Naive B cell (primary cell): Measurements from ENCODE around the gene CCDC70. TPM values are rescaled to one million over a fixed set of nuclear protein-coding genes. Genes with fewer than 3 reads are reported as not detected.
"Not testable (repeated sequence)": the region's sequence is repeated elsewhere in the genome, so short reads cannot be mapped to it uniquely, and the experiment has no call there.

ENCODE experiments used
- ATAC-seq, 2 donors: fragments of 150-1000 bp; cut with Tn5 transposase; 2 replicates each; pipeline ENCODE4 v1.10.0; 2021; ENCODE audit warnings: low read depth in 2 of 2, mild to moderate bottlenecking in 2 of 2, moderate library complexity in 2 of 2
- DNase-seq: peaks from one replicate; pipeline ENCODE4 v3.0.0; 2022
- H3K27ac Mint-ChIP-seq, 6 donors: one replicate each; pipeline ENCODE4 v1.8.0; 2020 to 2022; ENCODE audit warnings: mild to moderate bottlenecking in 6 of 6, mixed read lengths in 6 of 6, moderate library complexity in 5 of 6, inconsistent platforms in 2 of 6
- H3K27me3 Mint-ChIP-seq, 3 donors: one replicate each; pipeline ENCODE4 v1.8.0; 2021 to 2022; ENCODE audit warnings: mixed read lengths in 3 of 3, mild to moderate bottlenecking in 1 of 3
- H3K36me3 Mint-ChIP-seq, 2 donors: one replicate each; pipeline ENCODE4 v1.8.0; 2020 to 2022; ENCODE audit warnings: mixed read lengths in 2 of 2, inconsistent platforms in 1 of 2, mild to moderate bottlenecking in 1 of 2
- H3K4me1 Mint-ChIP-seq, 3 donors: one replicate each; pipeline ENCODE4 v1.8.0; 2020 to 2022; ENCODE audit warnings: mixed read lengths in 3 of 3, inconsistent platforms in 1 of 3, mild to moderate bottlenecking in 1 of 3, moderate library complexity in 1 of 3
- H3K4me3 Mint-ChIP-seq, 8 donors: one replicate each; pipeline ENCODE4 v1.8.0; 2020 to 2022; ENCODE audit warnings: mild to moderate bottlenecking in 8 of 8, mixed read lengths in 8 of 8, moderate library complexity in 8 of 8, inconsistent platforms in 2 of 8
- H3K9me3 Mint-ChIP-seq, 7 donors: one replicate each; pipeline ENCODE4 v1.8.0; 2020 to 2022; ENCODE audit warnings: mixed read lengths in 7 of 7, mild to moderate bottlenecking in 5 of 7, inconsistent platforms in 2 of 7, moderate library complexity in 1 of 7
- polyA plus RNA-seq, 6 donors: library from polyadenylated mRNA; unstranded; fragments of 300-500 nt; fragmentation: Illumina TruSeq; gene quantifications; one replicate each; pipeline ENCODE4 v1.2.3, GENCODE V29; 2021; ENCODE audit warnings: low read depth in 6 of 6

The CCDC70 gene
- polyA plus RNA-seq, 6 donors from 2014 or later: not detected

GRCh38 chr13:51882570-51883225 lies 20.9 kb downstream of the CCDC70 start:
- H3K4me3 Mint-ChIP-seq: no peak overlapping the region
- H3K4me1 Mint-ChIP-seq: no peaks in the 10 kb centered on the region
- peaks cover 0 to 34% of the 10 kb centered on the region in 2 donors for H3K36me3 Mint-ChIP-seq
- H3K27ac Mint-ChIP-seq: no peak overlapping the region
- no peak for DNase-seq
- H3K27me3 Mint-ChIP-seq: peaks cover 0 to 4% (median 0%) of the 10 kb centered on the region in 3 donors
- ATAC-seq: no peak
- peaks cover 5 to 44% (median 27%) of the 10 kb centered on the region in 7 donors for H3K9me3 Mint-ChIP-seq

DNA sequence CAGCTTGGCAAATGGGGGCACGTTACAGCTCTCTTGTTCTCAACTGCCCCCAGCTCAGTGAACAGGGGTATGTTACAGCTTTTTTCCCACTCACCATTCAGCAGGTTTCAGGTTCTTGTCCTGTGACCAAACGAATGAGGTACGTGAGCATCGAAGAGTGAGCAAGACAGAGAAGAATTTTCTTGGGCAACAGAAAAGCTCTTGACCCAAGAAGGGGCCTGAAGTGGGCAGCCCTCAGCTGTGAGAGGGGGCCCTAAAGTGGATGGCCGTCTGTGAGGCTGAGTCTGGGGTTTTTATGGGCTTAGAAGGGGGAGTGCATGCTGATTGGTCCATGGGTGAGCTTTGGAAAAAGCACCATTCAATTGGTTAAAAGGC lies 21.4 kb downstream of the CCDC70 start:
- H3K27ac Mint-ChIP-seq: no peak overlapping the region
- H3K9me3 Mint-ChIP-seq: peaks cover 5 to 44% (median 27%) of the 10 kb centered on the region in 7 donors
- H3K27me3 Mint-ChIP-seq: peaks cover 0 to 4% (median 0%) of the 10 kb centered on the region in 3 donors
- H3K4me1 Mint-ChIP-seq: no peaks in the 10 kb centered on the region
- no peak overlapping the region for H3K4me3 Mint-ChIP-seq
- no peak for DNase-seq
- no peak for ATAC-seq
- peaks cover 0 to 34% of the 10 kb centered on the region in 2 donors for H3K36me3 Mint-ChIP-seq

DNA sequence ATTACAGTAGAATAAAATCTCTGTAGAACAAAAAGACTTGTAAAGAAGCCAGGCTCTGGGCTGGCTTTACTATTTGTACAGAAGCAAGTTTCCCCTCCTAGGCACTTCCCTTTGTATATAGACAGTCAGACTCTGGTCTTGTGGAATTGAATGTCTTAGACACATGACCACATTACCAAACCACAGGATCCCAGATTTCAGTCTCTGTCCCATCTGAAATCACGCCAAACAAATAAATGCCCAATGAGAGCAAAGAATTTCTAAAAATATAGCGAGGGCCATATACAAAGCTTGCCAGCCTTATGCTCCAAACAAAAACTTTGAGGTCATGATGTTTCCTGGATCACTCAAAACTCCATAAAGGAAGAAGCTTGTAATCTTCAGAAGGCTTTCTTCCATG lies 23.9 kb downstream of the CCDC70 start:
- peaks cover 5 to 44% (median 24%) of the 10 kb centered on the region in 7 donors for H3K9me3 Mint-ChIP-seq
- peaks cover 0 to 4% (median 0%) of the 10 kb centered on the region in 3 donors for H3K27me3 Mint-ChIP-seq
- H3K4me1 Mint-ChIP-seq: no peaks in the 10 kb centered on the region

DNA sequence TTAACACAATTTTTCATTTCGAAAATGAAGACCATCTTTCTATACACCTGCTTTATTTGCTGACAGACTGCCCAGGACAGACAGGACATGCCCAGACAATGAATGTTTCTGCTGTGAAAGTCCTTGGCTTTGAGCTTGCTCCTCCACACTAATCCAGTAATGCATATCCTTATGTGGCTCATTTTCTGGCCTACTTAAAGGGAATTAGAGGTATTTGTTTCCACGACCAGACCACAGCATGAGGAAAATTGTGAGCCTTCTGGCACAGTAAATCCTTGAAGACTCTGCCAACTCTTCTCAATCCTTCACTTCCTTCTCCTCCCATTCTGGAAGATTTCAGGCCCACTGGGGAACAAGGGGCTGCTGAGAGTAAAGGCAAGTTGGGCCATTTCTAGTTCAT lies 25.7 kb downstream of the CCDC70 start:
- H3K9me3 Mint-ChIP-seq: peaks cover 5 to 29% (median 12%) of the 10 kb centered on the region in 7 donors
- H3K4me3 Mint-ChIP-seq: no peak overlapping the region
- peaks cover 0 to 22% of the 10 kb centered on the region in 2 donors for H3K36me3 Mint-ChIP-seq
- H3K27ac Mint-ChIP-seq: no peak overlapping the region
- peaks cover 4 to 12% (median 7%) of the 10 kb centered on the region in 3 donors for H3K27me3 Mint-ChIP-seq
- no peaks in the 10 kb centered on the region for H3K4me1 Mint-ChIP-seq
- DNase-seq (no peak), ATAC-seq (no peak)

More for the DNA sequence above, 23.9 kb downstream of the CCDC70 start:
- Mint-ChIP-seq H3K27ac (no peak overlapping the region), H3K36me3 (peaks cover 0 to 32% of the 10 kb centered on the region in 2 donors), H3K4me3 (no peak overlapping the region)
- ATAC-seq: no peak
- DNase-seq: no peak

GRCh38 chr13:51892657-51893056 lies 30.9 kb downstream of the CCDC70 start:
- Mint-ChIP-seq H3K27me3 (peaks cover 4 to 39% (median 23%) of the 10 kb centered on the region in 3 donors), H3K4me3 (no peak overlapping the region), H3K36me3 (no peaks in the 10 kb centered on the region), H3K27ac (no peak overlapping the region), H3K9me3 (no peaks in the 10 kb centered on the region), H3K4me1 (no peaks in the 10 kb centered on the region)
- DNase-seq (no peak), ATAC-seq (no peak)

GRCh38 chr13:51894239-51894638 lies 32.5 kb downstream of the CCDC70 start:
- H3K27me3 Mint-ChIP-seq: peaks cover 9 to 39% (median 23%) of the 10 kb centered on the region in 3 donors
- H3K4me3 Mint-ChIP-seq: no peak overlapping the region
- no peak for DNase-seq
- H3K27ac Mint-ChIP-seq: no peak overlapping the region
- H3K9me3 Mint-ChIP-seq: no peaks in the 10 kb centered on the region
- ATAC-seq: no peak
- no peaks in the 10 kb centered on the region for H3K4me1 Mint-ChIP-seq
- H3K36me3 Mint-ChIP-seq: no peaks in the 10 kb centered on the region

DNA sequence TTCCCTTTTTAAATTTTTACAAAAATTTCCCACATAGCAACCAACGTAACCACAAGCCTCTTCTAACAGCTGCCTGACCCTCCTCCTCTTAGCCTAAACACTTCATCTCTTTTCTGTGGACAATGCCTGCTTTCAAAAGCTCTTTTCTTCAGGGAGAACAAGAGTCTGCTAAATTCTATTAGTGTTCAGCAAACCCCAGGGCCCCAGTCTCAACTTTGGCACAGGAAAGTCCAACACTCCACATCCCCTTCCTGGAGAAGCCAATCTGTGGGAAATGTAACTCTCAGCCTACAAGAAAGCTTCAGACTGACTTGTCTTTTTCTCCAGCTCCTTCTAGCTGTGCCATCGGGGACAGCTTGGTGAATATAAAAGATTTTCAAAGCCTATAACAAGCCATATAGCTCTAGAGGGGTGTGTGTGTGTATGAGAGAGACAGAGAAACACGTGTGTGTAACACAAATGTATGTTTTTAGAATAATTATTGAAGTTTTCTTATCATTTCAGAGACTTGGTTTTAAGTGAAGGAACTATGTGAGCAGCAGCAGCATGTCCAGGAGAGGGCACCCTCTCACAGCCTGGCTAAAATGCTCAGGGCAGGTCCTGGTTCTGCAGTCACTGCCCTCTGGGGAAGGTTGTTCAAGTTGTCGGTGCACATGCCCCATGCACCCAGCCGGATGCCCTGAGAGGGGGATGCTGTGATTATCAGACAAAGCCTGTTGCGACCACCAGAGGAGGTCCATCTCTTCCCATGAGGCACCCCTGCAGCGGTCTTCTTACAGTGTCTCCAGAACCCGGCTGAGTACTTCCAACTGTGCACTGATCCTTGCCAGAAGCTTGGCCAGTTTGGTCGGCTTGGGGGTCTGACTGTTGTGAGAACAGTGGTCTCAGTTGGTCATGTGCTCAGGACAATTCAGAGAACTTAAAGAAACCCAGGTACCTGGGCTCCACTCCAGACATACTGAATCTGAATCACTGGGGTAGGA lies 34.4 kb downstream of the CCDC70 start:
- peak; percentile 33 to 48 for ATAC-seq
- Mint-ChIP-seq H3K27ac (peak overlapping the region in 1 of 6 donors; percentile 33), H3K9me3 (no peaks in the 10 kb centered on the region), H3K4me1 (no peaks in the 10 kb centered on the region), H3K27me3 (peaks cover 9 to 39% (median 23%) of the 10 kb centered on the region in 3 donors), H3K4me3 (no peak overlapping the region), H3K36me3 (no peaks in the 10 kb centered on the region)
- peak; percentile 16 for DNase-seq

- no peaks in the 10 kb centered on the region for H3K9me3 Mint-ChIP-seq
- H3K4me3 Mint-ChIP-seq: no peak overlapping the region
Observed at GRCh38 chr13:51900471-51900870, 38.7 kb downstream of the CCDC70 start.

GRCh38 chr13:51902776-51903175 lies 41.0 kb downstream of the CCDC70 start:
- no peaks in the 10 kb centered on the region for H3K4me1 Mint-ChIP-seq
- H3K36me3 Mint-ChIP-seq: no peaks in the 10 kb centered on the region
- no peak for ATAC-seq

More at GRCh38 chr13:51900471-51900870, 38.7 kb downstream of the CCDC70 start:
- Mint-ChIP-seq H3K27ac (no peak overlapping the region), H3K36me3 (no peaks in the 10 kb centered on the region), H3K4me1 (no peaks in the 10 kb centered on the region), H3K27me3 (peaks cover 5 to 13% (median 12%) of the 10 kb centered on the region in 3 donors)
- DNase-seq (no peak), ATAC-seq (no peak)

DNA sequence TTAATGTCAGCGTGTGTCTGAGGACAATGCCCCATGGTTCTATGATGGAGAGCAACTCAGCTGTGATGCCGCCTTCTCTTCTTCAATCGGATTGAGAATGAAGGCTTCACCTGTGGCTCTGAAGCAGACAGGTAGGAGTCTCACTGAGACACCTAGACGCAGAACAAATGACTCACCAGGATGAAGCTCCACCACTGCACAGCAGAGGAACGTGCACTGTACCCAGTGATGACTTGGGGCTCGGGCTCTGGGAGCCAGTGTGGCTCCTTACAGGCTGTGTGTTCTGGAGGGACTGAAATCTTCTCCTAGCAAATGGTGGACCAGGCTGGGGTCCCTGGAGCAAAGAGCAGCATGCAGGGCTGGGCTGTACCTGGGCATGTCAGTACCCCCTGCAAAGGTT lies 44.0 kb downstream of the CCDC70 start:
- H3K4me1 Mint-ChIP-seq: no peaks in the 10 kb centered on the region
- no peak overlapping the region for H3K4me3 Mint-ChIP-seq
- no peak overlapping the region for H3K27ac Mint-ChIP-seq
- ATAC-seq (no peak), DNase-seq (no peak)
- H3K27me3 Mint-ChIP-seq: peaks cover 0 to 6% (median 5%) of the 10 kb centered on the region in 3 donors
- no peaks in the 10 kb centered on the region for H3K36me3 Mint-ChIP-seq
- no peaks in the 10 kb centered on the region for H3K9me3 Mint-ChIP-seq

More at GRCh38 chr13:51902776-51903175, 41.0 kb downstream of the CCDC70 start:
- H3K9me3 Mint-ChIP-seq: no peaks in the 10 kb centered on the region
- no peak overlapping the region for H3K4me3 Mint-ChIP-seq
- H3K27ac Mint-ChIP-seq: no peak overlapping the region
- no peak for DNase-seq
- H3K27me3 Mint-ChIP-seq: peaks cover 5 to 6% (median 5%) of the 10 kb centered on the region in 3 donors

GRCh38 chr13:51906581-51906980 lies 44.8 kb downstream of the CCDC70 start:
- no peak overlapping the region for H3K27ac Mint-ChIP-seq
- H3K27me3 Mint-ChIP-seq: peaks cover 0 to 6% (median 3%) of the 10 kb centered on the region in 3 donors
- DNase-seq: no peak
- no peaks in the 10 kb centered on the region for H3K4me1 Mint-ChIP-seq
- no peaks in the 10 kb centered on the region for H3K9me3 Mint-ChIP-seq
- ATAC-seq: no peak
- H3K36me3 Mint-ChIP-seq: no peaks in the 10 kb centered on the region
- H3K4me3 Mint-ChIP-seq: no peak overlapping the region

DNA sequence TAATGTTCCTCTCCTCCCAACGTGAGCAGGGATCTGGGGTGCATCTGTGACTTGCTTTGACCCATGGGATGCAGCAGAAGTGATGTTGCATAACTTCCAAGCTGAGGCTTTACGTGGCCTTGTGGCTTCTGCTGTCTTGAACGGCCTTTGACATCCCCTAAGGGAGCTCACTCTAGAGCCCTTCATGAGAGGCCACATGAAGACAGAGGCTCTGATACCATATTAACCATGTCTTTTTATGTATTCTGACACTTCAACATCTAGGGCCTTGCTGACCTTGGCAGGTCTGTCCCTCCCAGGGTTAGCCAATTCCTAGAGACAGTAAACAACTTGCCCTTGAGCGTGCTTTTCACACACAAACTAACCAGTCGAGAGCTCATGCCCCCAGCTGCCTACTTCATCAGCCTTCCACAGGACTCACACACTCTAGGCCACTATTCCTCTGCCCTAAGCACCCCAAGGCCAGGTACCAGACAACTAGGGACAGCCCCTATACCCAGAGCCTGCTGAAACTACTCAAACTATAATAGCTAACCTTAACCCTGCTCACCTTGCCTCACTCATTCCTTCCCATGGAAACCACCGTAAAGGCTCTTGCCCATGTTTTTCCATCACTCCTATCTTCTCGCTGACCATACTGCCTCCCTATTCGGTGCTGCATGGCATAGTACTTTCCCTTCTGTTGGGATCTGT lies 45.4 kb downstream of the CCDC70 start:
- ATAC-seq: no peak
- Mint-ChIP-seq H3K27me3 (peaks cover 0 to 8% (median 6%) of the 10 kb centered on the region in 3 donors), H3K36me3 (no peaks in the 10 kb centered on the region), H3K27ac (no peak overlapping the region), H3K9me3 (no peaks in the 10 kb centered on the region), H3K4me1 (no peaks in the 10 kb centered on the region), H3K4me3 (no peak overlapping the region)
- DNase-seq: no peak

DNA sequence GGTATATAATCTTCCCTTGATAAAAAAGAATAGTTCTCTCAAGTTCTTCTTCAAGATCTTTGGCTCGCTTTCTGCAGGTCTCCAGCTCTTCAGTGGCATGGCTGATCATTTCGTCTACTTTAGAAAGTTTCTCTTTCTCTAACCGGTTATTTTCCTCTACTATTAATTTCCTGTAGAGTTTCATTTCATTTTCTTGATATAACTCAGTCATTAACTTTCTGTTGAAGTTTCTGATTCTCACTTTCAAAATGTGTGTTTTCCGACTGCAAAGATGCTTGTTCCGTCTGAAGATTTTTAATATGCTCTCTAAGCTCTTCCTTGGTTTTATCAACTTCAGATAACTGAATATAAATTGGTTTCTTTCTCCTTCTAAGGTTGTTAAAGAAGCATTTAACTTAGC lies 47.5 kb downstream of the CCDC70 start:
- not testable (repeated sequence) for H3K4me1 Mint-ChIP-seq, H3K4me3 Mint-ChIP-seq

More for the DNA sequence above, 47.5 kb downstream of the CCDC70 start:
- H3K27me3 Mint-ChIP-seq, H3K36me3 Mint-ChIP-seq, H3K9me3 Mint-ChIP-seq, H3K27ac Mint-ChIP-seq, DNase-seq, ATAC-seq: not testable (repeated sequence)
